NCI-H128 (cell line): ENCODE data around the gene CSAG1.
"Not testable (repeated sequence)": the region's sequence is repeated elsewhere in the genome, so short reads cannot be mapped to it uniquely, and the experiment has no call there.

Source experiments
- DNase-seq: peaks from one replicate; lab custom pipeline; 2025; ENCODE audit not compliant: unreplicated experiment; lab: John Stamatoyannopoulos, UW

CSAG1 gene

GRCh38 chrX:152733261-152733975 is at the start of gene CSAG1, which contains the start of gene MAGEA12:
TSS of gene CSAG1 (minus strand) at chrX:152733721. CDS start at chrX:152732460, 1,261 bp downstream.
TSS of gene MAGEA12 (plus strand) at chrX:152733757. CDS start at chrX:152736162, 2,405 bp downstream.
- no peak for DNase-seq

- not testable (repeated sequence) for DNase-seq
Measured at GRCh38 chrX:152769549-152770289, 36.2 kb upstream of the CSAG1 start, which contains the start of gene MAGEA6. TSS of gene MAGEA6 (minus strand) at chrX:152769689. CDS start at chrX:152767650, 2,039 bp downstream.

GRCh38 chrX:152766562-152766961 is 33.0 kb upstream of the CSAG1 start:
- not testable (repeated sequence) for DNase-seq

- DNase-seq, result not testable (repeated sequence)
Measured at GRCh38 chrX:152761582-152761981, 28.1 kb upstream of the CSAG1 start.

GRCh38 chrX:152759544-152759943 is 26.0 kb upstream of the CSAG1 start:
- not testable (repeated sequence) for DNase-seq

- DNase-seq, result not testable (repeated sequence)
Measured at GRCh38 chrX:152758918-152759317, 25.4 kb upstream of the CSAG1 start, which contains the start of gene CSAG3. TSS of gene CSAG3 (plus strand) at chrX:152759218.

GRCh38 chrX:152754871-152755270 is 21.4 kb upstream of the CSAG1 start:
- not testable (repeated sequence) for DNase-seq

GRCh38 chrX:152753686-152754650 is 20.4 kb upstream of the CSAG1 start, which contains the start of gene MAGEA2:
TSS of gene MAGEA2 (minus strand) at chrX:152753842. CDS start at chrX:152751363, 2,479 bp downstream.
- not testable (repeated sequence) for DNase-seq

- DNase-seq, result no peak
Measured at GRCh38 chrX:152738560-152738959, 5.0 kb upstream of the CSAG1 start.

GRCh38 chrX:152736528-152736927 is 3.0 kb upstream of the CSAG1 start:
- not testable (repeated sequence) for DNase-seq

GRCh38 chrX:152735860-152736511 is 2.5 kb upstream of the CSAG1 start:
- no peak for DNase-seq

- DNase-seq, result no peak
Measured at GRCh38 chrX:152735101-152735500, 1.6 kb upstream of the CSAG1 start.

GRCh38 chrX:152734143-152734858 is 780 bp upstream of the CSAG1 start:
- not testable (repeated sequence) for DNase-seq

- no peak for DNase-seq
Measured at GRCh38 chrX:152725409-152725808, 8.1 kb downstream of the CSAG1 start.

GRCh38 chrX:152713815-152714787 is 19.4 kb downstream of the CSAG1 start, which contains the start of gene MAGEA2B:
TSS of gene MAGEA2B (plus strand) at chrX:152714628. CDS start at chrX:152717107, 2,479 bp downstream.
- DNase-seq, result not testable (repeated sequence)

GRCh38 chrX:152713195-152713594 is 20.3 kb downstream of the CSAG1 start:
- DNase-seq, result not testable (repeated sequence)

GRCh38 chrX:152709173-152709572 is 24.3 kb downstream of the CSAG1 start, which contains the start of gene CSAG2:
TSS of gene CSAG2 (minus strand) at chrX:152709273. CDS start at chrX:152709112, 161 bp downstream.
- not testable (repeated sequence) for DNase-seq

GRCh38 chrX:152706500-152706899 is 27.0 kb downstream of the CSAG1 start:
- not testable (repeated sequence) for DNase-seq
